NCI-H1048 (cell line): ENCODE data around the gene GDPD2.

Source experiments
- DNase-seq: peaks from one replicate; lab custom pipeline; 2025; lab: John Stamatoyannopoulos, UW

The GDPD2 gene

GRCh38 chrX:70437921-70438665 lies 15.0 kb downstream of the GDPD2 start:
- no peak for DNase-seq

DNA sequence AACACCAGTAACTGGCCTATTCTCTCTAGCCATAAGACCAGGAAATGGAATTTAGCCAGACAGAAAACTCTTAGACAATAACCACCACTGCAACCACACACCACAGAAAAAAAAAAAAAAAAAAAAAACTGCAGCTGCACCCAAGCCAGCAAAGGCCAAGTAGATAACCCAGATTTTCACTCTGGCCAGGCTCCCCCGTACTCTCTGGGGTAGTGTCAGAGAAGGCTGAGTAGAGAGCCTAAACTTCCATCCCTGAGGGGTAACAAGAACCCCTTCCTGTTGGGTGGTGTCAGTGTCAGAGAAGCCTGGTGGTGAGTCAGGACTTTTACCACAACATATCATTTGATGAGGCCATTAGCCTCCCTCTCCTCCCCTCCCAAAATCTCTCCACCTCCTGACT lies 15.9 kb downstream of the GDPD2 start:
- no peak for DNase-seq

DNA sequence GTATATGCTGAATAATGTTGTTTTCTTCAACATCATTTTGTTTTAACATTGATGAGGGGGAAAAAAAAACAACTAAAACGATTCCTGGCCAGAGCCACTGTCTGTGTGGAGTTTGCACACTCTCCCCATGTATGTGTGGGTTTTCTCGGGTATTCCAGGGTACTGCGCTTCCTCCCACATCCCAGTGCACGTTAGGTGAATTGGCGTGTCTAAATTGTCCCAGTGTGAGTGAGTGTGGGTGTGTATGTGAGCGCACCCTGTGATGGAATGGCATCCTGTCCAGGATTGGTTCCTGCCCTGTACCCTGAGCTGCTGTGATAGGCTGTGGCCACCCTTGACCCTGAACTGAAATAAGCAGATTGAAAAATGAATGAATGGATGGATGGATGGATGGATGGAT lies 19.1 kb downstream of the GDPD2 start:
- DNase-seq: no peak

DNA sequence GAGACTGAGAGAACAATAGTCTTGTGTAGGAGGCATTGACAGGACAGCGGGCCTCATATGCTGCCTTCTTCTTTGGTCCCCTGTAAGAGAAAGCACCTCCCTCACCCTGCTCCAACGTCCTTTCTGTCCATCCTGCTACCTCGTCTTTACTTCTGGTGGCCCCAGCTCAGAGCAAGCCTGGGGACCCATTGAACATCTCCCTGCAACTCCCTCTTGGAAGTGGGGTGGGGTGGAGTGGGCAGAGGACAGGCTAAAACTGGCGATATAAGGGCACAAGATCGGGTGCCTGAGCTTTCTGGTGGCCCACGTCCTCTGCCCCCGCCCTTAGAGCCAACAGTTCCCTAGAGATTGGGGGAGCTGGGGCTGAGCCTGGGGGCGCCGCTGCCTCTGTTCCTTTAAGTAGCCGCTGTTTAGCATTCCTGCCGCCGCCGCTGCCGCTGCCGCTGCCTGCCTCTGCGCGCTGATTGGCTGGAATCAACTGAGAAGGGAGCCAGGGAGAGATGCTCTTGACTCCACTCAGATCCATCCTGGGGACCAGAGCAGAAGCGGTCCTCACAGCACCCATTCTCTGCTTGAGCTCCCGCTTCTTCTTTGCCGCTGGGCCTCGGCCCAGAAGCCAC lies 21.3 kb downstream of the GDPD2 start, which contains the start of gene DLG3:
Gene DLG3, plus strand, starts transcription at position 510 of the 620 bp plus-strand sequence. CDS start 367 bp downstream, outside the sequence.
- no peak for DNase-seq

DNA sequence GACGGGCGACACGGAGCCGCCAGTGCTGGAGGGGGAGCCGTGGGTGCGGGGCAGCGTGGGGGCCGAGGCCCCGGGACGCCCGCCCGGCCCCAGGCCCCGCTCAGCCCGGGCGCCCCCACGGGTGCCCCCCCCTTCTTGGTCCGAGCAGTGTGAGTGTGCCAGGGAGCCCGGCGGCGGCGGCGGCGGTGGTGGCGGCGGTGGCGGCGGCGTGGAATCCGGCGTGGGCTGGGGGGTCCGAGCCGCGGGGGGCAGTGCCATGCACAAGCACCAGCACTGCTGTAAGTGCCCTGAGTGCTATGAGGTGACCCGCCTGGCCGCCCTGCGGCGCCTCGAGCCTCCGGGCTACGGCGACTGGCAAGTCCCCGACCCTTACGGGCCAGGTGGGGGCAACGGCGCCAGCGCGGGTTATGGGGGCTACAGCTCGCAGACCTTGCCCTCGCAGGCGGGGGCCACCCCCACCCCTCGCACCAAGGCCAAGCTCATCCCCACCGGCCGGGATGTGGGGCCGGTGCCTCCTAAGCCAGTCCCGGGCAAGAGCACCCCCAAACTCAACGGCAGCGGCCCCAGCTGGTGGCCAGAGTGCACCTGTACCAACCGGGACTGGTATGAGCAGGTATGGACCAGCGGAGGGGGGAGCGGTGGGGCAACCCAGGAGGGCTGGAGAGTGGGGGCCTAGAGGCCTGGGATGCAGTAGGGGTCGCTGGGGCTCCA lies 22.0 kb downstream of the GDPD2 start:
- no peak for DNase-seq

DNA sequence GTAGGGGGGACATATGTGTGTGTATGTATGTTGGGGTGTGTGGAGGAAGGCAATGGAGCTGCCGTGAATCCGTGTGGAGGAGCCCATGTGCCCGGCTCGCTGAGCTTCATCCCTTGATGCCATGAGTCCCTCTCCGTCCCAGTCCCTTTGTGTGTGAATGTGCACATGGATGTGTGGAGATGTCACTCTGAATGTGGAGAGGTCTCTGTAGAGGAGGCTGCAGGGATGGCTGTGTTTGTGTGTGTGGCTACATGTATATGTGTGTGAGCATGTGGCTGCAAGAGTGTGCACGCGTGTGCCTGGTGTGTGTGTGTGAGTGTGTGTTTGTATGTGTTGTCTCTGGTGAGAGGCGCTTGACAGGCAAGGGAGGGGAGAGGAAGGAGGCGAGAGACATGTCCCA lies 22.8 kb downstream of the GDPD2 start:
- no peak for DNase-seq

DNA sequence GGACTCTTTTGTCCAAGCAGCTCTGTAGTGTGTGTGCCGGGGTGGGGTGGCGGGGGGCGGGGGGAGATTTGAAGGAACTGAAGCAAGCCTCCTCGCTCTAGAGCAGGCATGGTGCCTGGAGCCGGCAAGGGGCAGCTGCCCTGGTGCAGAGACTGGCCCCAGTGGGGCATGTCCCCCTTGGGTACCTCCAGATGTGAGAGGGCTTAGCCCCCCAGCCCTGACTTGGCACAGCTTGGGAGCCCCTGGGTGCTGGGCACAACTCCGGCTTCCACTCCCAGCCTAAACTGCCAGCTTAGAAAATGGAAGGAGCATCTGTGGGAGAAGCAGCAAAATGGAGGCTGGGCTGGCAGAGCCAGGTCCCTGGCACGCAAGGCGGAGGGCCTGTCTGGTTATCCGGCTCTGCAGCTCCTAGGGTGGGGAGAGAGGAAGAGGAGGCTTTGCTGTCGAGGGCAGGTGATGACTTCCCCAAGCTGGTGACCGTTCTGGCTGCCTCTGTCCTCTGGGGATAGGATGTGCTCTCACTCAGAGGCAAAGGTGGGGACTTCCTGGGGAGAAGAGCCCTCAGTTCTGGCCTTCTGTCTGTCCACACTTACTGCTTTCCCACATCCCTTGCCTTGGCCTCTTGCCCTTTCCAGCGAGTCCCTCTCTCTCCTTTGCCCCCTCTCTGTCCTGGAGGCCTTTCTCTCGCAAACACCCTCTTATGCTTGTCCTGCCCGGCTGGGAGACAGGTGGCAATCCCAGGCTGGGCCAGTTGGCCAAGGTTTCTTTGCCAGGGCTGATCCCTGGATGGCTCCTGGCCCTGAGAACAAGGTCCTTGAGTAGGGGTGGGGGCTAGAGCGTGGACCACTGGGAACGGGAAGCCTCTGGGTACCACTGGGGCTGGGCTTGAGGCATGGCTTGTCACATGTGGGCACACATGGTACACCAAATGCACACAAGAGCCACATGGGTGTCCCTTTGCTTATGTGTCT lies 23.6 kb downstream of the GDPD2 start:
- no peak for DNase-seq

DNA sequence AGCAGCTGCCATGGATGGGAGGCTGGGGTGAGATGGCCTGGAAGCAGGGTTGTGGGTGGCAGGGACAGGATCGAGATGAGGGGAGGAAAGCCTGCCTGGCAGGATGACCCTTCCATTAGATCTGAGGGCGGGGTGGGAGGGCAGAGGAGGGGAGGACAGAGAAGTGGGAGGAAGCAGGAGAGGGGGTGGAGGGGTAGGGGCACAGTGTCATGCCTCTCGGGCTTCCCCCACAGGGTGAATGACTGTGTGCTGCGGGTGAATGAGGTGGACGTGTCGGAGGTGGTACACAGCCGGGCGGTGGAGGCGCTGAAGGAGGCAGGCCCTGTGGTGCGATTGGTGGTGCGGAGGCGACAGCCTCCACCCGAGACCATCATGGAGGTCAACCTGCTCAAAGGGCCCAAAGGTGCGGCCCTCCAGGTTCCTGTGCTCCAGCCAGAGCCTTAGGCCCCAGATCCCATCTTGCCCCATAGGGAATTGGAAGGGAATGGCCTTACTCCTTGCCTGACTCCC lies 26.4 kb downstream of the GDPD2 start:
- no peak for DNase-seq

- DNase-seq: peak; percentile 13
Measured at GRCh38 chrX:70452143-70452733, 29.1 kb downstream of the GDPD2 start.

DNA sequence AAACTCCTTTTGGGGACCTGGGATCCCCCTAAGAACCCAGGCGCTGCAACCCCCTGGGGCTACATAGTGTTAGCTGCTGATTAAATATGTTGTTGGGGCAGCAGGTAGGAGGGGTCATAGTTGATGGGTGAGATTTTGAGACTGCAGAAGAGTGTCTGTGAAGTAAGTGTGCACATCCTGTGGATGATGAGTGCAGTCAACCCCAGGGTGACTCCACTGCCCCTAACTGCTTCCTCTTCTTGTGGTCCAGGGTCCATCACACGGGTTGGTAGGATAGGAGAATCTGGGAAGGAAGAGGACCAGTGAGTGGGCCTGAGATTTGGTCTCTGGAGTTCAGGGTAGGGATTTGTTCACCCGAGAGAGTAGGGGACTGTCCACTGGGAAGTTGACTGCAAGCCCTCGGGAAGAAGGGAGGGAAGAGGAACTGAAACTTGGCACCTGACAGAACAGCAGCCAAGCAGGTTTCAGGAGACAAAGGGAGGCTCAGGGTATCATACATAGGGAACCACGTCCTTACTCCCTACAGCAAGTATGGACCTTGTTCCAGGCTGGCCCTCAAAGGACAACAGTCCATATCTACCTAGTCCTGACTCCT lies 30.0 kb downstream of the GDPD2 start:
- no peak for DNase-seq

GRCh38 chrX:70454441-70455365 lies 31.6 kb downstream of the GDPD2 start:
- DNase-seq: peak; percentile 74

DNA sequence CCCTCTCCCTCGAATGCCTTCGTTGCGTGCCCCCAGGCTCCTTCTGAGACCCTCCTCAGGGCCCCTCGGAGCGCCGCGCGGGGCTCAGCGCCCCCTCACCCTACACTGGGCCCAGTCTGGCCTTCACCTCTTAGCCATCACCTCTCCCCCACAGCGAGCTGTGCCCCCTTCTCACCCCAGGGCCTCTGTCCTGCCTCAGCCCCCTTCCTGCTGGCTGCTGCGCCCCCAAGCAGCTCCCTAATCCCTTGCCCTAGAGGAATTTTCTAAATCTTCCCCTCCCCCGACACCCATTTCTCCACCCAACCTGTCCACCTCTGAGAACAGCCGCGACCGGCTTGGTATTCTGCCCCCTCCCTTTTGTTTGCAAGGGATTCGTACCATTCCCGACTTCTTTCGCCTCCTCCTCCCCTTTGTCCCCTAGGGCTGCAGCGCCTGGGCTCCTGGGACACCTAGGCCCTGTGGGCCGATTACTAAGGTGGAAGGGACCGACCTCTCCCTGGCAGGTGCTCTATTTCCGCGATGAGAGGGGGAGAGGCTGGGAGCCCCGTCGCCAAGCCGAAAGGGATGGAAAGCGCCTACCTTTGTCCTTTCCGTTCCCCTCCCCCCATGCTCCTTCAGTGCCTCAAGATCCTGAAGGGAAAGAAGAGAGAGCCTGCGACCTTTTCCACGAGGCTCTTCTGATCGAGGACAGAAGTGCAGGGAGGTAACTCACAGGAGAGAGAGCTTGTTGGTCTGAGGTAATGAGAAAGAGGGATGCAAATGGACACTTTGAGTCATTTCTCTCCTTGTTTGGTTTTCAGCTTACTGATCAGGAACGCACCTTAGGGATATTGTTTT lies 32.5 kb downstream of the GDPD2 start:
- no peak for DNase-seq

- no peak for DNase-seq
Measured at GRCh38 chrX:70456256-70456655, 33.1 kb downstream of the GDPD2 start.

DNA sequence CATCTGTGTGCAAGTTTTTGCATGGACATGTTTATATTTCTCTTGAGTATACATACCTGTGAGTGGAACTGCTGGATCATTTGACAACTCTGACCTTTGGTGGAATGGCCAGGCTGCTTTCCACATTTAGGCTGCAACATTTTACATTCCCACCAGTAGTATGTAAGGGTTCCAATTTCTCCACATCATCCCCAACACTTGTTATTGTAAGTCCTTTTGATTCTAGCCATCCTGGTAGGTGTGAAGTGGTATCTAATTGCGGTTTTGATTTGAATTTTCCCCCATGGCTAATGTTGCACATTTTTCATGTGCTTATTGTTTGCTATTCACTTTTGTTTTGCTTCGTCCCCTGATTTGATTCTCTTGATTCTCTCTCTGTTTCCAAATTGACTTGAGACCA lies 37.9 kb downstream of the GDPD2 start:
- DNase-seq: no peak

GRCh38 chrX:70464051-70464450 lies 40.9 kb downstream of the GDPD2 start:
- DNase-seq: no peak

GRCh38 chrX:70466968-70467367 lies 43.9 kb downstream of the GDPD2 start:
- no peak for DNase-seq

DNA sequence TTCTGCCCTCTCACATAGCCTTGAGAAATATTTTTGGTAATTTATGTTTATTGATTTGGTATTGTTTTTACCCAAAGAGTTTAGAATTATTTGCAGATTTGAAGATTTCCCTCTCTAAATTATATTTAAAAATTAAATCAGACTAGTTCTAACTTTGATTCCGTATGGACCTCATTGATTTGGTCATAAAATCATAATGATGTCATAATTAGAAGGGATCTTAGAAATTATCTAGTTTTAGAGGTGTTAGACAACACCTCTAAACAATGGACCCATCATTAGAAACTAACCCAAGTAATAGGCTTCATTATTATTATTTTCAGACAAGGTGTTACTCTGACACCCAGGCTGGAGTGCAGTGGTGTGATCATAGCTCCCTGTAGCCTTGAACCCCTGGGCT lies 45.6 kb downstream of the GDPD2 start:
- no peak for DNase-seq

DNA sequence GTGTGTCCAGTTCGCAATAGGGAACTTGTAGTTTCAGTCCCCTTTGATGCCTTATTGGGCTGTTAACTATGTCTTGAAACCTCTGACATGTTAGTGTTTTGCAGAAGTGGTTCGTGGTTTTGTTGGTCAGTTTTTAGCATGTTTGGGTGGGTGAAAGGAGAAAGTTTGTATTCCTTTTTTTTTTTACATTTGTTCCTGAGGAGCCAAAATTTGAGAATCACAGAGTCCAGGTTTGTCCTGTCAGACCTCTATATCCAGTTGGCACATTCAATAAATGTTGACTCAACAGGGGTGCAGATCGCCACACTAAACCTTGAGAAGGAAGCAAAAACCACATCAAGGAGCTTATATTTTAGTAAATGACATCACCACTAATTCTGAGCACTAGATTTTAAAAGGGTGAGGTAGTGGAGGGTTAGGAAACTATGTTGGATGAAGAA lies 47.8 kb downstream of the GDPD2 start:
- DNase-seq: no peak
